ENCODE results near the gene CDR2L. TPM values are rescaled to one million over a fixed set of nuclear protein-coding genes. Genes with fewer than 3 reads are reported as not detected.

CDR2L gene
- total RNA-seq, 1 experiment from 2014 or later, result 31.0 TPM

GRCh38 chr17:74978240-74978639 lies 9.2 kb upstream of the CDR2L start:
- Mint-ChIP-seq H3K4me1 (peaks cover 10% of the 10 kb centered on the region), H3K4me3 (no peak overlapping the region), H3K36me3 (no peaks in the 10 kb centered on the region), H3K9me3 (no peaks in the 10 kb centered on the region), H3K27ac (no peak overlapping the region), H3K27me3 (ENCODE audit: low read depth) (peaks cover 61% of the 10 kb centered on the region)
- no peak for DNase-seq (ENCODE audit: low spot score)
- ChIA-PET POLR2A (no interaction called here), CTCF (interaction anchor here (1.0 to 1.6 kb wide), 2 partner anchors 16 to 19 kb away, joined by 3 read pairs; no protein-coding TSS in a partner anchor)
- no peak for TF ChIP-seq ARID4B (CRISPR knock-in tag; IDR thresholded peaks at IDR 0.05; ENCODE audit: borderline replicate concordance)
- ATAC-seq, result no peak

- H3K27me3 Mint-ChIP-seq (ENCODE audit: low read depth), result peaks cover 48% of the 10 kb centered on the region
- no peaks in the 10 kb centered on the region for H3K9me3 Mint-ChIP-seq
- no peak overlapping the region for H3K27ac Mint-ChIP-seq
- ChIA-PET POLR2A (interaction anchor here (0.7 kb wide), 1 partner anchor 14 kb away, joined by 6 read pairs; no protein-coding TSS in a partner anchor), CTCF (interaction anchor here (1.2 to 1.8 kb wide), 4 partner anchors 18 to 222 kb away, joined by 3 to 6 read pairs (median 4); no protein-coding TSS in a partner anchor)
- no peak for ATAC-seq
- TF ChIP-seq FOXK1 (CRISPR knock-in tag; IDR thresholded peaks at IDR 0.05) (no peak), E2F5 (CRISPR knock-in tag; IDR thresholded peaks at IDR 0.05) (no peak), SMAD4 (CRISPR knock-in tag; IDR thresholded peaks at IDR 0.05) (no peak), EMX1 (CRISPR knock-in tag; IDR thresholded peaks at IDR 0.05) (no peak), GTF2I (CRISPR knock-in tag; conservative IDR thresholded peaks at IDR 0.05) (no peak), MLX (CRISPR knock-in tag; IDR thresholded peaks at IDR 0.05) (no peak), RELA (CRISPR knock-in tag; IDR thresholded peaks at IDR 0.05; ENCODE audit: borderline replicate concordance) (no peak), USF2 (CRISPR knock-in tag; IDR thresholded peaks at IDR 0.05) (no peak), IRF2 (CRISPR knock-in tag; IDR thresholded peaks at IDR 0.05; ENCODE audit: borderline replicate concordance, low read depth) (no peak), CBFB (CRISPR knock-in tag; IDR thresholded peaks at IDR 0.05; ENCODE audit: low read depth) (no peak), ERG (CRISPR knock-in tag; IDR thresholded peaks at IDR 0.05) (no peak), ATF6 (CRISPR knock-in tag; IDR thresholded peaks at IDR 0.05) (no peak)
- no peak for DNase-seq (ENCODE audit: low spot score)
- H3K36me3 Mint-ChIP-seq, result no peaks in the 10 kb centered on the region
- H3K4me3 Mint-ChIP-seq, result no peak overlapping the region
- peaks cover 13% of the 10 kb centered on the region for H3K4me1 Mint-ChIP-seq
Measured at GRCh38 chr17:74979408-74980146, 7.9 kb upstream of the CDR2L start.

Measured in WTC11 (cell line).